ENCODE data around the gene PNKP. TPM values are rescaled to one million over a fixed set of nuclear protein-coding genes. Genes with fewer than 3 reads are reported as not detected.

PNKP gene
- polyA plus RNA-seq, 1 experiment: 13.0 TPM

GRCh38 chr19:49870309-49870901 is 3.0 kb upstream of the PNKP start:
- CTCF ChIA-PET: no interaction called here
- DNase-seq (ENCODE audit: low read depth, low spot score): no peak
- H3K27ac ChIP-seq (ENCODE audit: low read depth, low read length): peak overlapping the region; percentile 80
- H3K27me3 ChIP-seq (ENCODE audit: control insufficient read depth, insufficient read depth, low read length): no peaks in the 10 kb centered on the region
- POLR2A ChIA-PET: no interaction called here
- no peak for TF ChIP-seq CTCF (IDR thresholded peaks at IDR 0.05; ENCODE audit: low read depth, low read length)
- peak overlapping the region; percentile 62 for H3K4me3 ChIP-seq (ENCODE audit: low read depth, low read length)
- H3K9me3 ChIP-seq (ENCODE audit: control insufficient read depth, insufficient read depth, low read length): no peaks in the 10 kb centered on the region; the same call in 1 of the 2 replicates

GRCh38 chr19:49869484-49870308 is 2.3 kb upstream of the PNKP start:
- H3K4me3 ChIP-seq (ENCODE audit: low read depth, low read length): peak overlapping the region; percentile 62
- ChIA-PET POLR2A (interaction anchor here (0.6 to 1.6 kb wide), 11 partner anchors 7 to 229 kb away, joined by 3 to 13 read pairs (median 3); partner anchors contain the start of genes AKT1S1, ATF5, FUZ and NUP62), CTCF (interaction anchor here (0.8 kb wide), 1 partner anchor 299 kb away, joined by 3 read pairs; no protein-coding TSS in a partner anchor)
- TF ChIP-seq CTCF (IDR thresholded peaks at IDR 0.05; ENCODE audit: low read depth, low read length): no peak
- H3K9me3 ChIP-seq (ENCODE audit: control insufficient read depth, insufficient read depth, low read length): no peaks in the 10 kb centered on the region; the same call in 1 of the 2 replicates
- H3K27ac ChIP-seq (ENCODE audit: low read depth, low read length): peak overlapping the region; percentile 80
- H3K27me3 ChIP-seq (ENCODE audit: control insufficient read depth, insufficient read depth, low read length): no peaks in the 10 kb centered on the region
- peak; percentile 100 for DNase-seq (ENCODE audit: low read depth, low spot score)

- H3K9me3 ChIP-seq (ENCODE audit: control insufficient read depth, insufficient read depth, low read length): no peaks in the 10 kb centered on the region; the same call in 1 of the 2 replicates
- H3K4me3 ChIP-seq (ENCODE audit: low read depth, low read length): peak overlapping the region; percentile 54
- ChIA-PET POLR2A (interaction anchor here (0.6 to 1.6 kb wide), 12 partner anchors 8 to 1045 kb away, joined by 3 to 13 read pairs (median 4); partner anchors contain the start of genes AKT1S1, ATF5, FUZ and NUP62), CTCF (interaction anchor here (0.8 kb wide), 1 partner anchor 299 kb away, joined by 3 read pairs; no protein-coding TSS in a partner anchor)
- peak overlapping the region; percentile 47 for H3K27ac ChIP-seq (ENCODE audit: low read depth, low read length)
- TF ChIP-seq CTCF (IDR thresholded peaks at IDR 0.05; ENCODE audit: low read depth, low read length): no peak
- no peak for DNase-seq (ENCODE audit: low read depth, low spot score)
- H3K27me3 ChIP-seq (ENCODE audit: control insufficient read depth, insufficient read depth, low read length): no peaks in the 10 kb centered on the region
Measured at GRCh38 chr19:49869009-49869483, 1.7 kb upstream of the PNKP start.

- H3K27ac ChIP-seq (ENCODE audit: low read depth, low read length): no peak overlapping the region
- CTCF ChIA-PET: no interaction called here
- no peaks in the 10 kb centered on the region; the same call in 1 of the 2 replicates for H3K9me3 ChIP-seq (ENCODE audit: control insufficient read depth, insufficient read depth, low read length)
- peak overlapping the region; percentile 17; the same call in 1 of the 2 replicates for H3K4me3 ChIP-seq (ENCODE audit: low read depth, low read length)
- no peak for TF ChIP-seq CTCF (IDR thresholded peaks at IDR 0.05; ENCODE audit: low read depth, low read length)
- DNase-seq (ENCODE audit: low read depth, low spot score): no peak
- no peaks in the 10 kb centered on the region for H3K27me3 ChIP-seq (ENCODE audit: control insufficient read depth, insufficient read depth, low read length)
- POLR2A ChIA-PET: interaction anchor here (0.6 to 1.1 kb wide), 5 partner anchors 12 to 1244 kb away, joined by 3 to 16 read pairs (median 5); partner anchors contain the start of genes AKT1S1, FUZ, PTOV1 and TBC1D17
Measured at GRCh38 chr19:49864890-49865289, 2.5 kb downstream of the PNKP start.
